Keratinocyte (primary cell): ENCODE measurements around the gene USP28. TPM values are rescaled to one million over a fixed set of nuclear protein-coding genes. Genes with fewer than 3 reads are reported as not detected.
"Not testable (repeated sequence)": the region's sequence is repeated elsewhere in the genome, so short reads cannot be mapped to it uniquely, and the experiment has no call there.

Experiments
- DNase-seq: peaks from one replicate; pipeline ENCODE4 v3.0.0-alpha.2; 2011; ENCODE audit warnings: low read depth, missing footprints, low spot score
- FAIRE-seq: peaks from 2 replicates; lab custom pipeline; 2011; peaks lifted over from hg19 to GRCh38; lab: Jason Lieb, UNC
- H2AFZ ChIP-seq: 2 replicates; pipeline ENCODE4 v1.6.0; 2012; ENCODE audit warnings: low read length, control low read depth, inconsistent platforms; ENCODE audit not compliant: control insufficient read depth
- H3K27ac ChIP-seq: 2 replicates; pipeline ENCODE4 v1.5.1; 2011; ENCODE audit warnings: low read length; ENCODE audit not compliant: control insufficient read depth, insufficient read depth
- H3K27me3 ChIP-seq: 3 replicates; pipeline ENCODE4 v1.6.0; 2011; ENCODE audit warnings: low read length; ENCODE audit not compliant: control insufficient read depth, insufficient read depth; ENCODE audit errors: extremely low read depth
- H3K36me3 ChIP-seq, 2 experiments: 2 replicates in 1 of 2; 3 replicates in 1 of 2; pipeline ENCODE4 v1.5.1; 2011; ENCODE audit warnings: low read length in 2 of 2, mild to moderate bottlenecking in 1 of 2; ENCODE audit not compliant: control insufficient read depth in 2 of 2, insufficient read depth in 2 of 2; ENCODE audit errors: extremely low read depth in 1 of 2
- H3K4me1 ChIP-seq: 3 replicates; pipeline ENCODE4 v1.5.1; 2011; ENCODE audit warnings: low read length; ENCODE audit not compliant: control insufficient read depth, insufficient read depth; ENCODE audit errors: extremely low read depth
- H3K4me2 ChIP-seq: 3 replicates; pipeline ENCODE4 v1.6.0; 2011; ENCODE audit warnings: low read depth, low read length; ENCODE audit not compliant: control insufficient read depth, insufficient read depth; ENCODE audit errors: extremely low read depth
- H3K4me3 ChIP-seq, 3 experiments: fragments of 200-600 bp in 1 of 3; sonication (generic) in 1 of 3; 2 replicates in 2 of 3; 3 replicates in 1 of 3; pipeline ENCODE4 v1.5.1; 2011 to 2016; ENCODE audit warnings: low read length in 3 of 3, mild to moderate bottlenecking in 3 of 3, control low read depth in 2 of 3, inconsistent platforms in 1 of 3, low read depth in 1 of 3, mixed read lengths in 1 of 3, mixed run types in 1 of 3, moderate library complexity in 1 of 3; ENCODE audit not compliant: control insufficient read depth in 2 of 3, insufficient read depth in 2 of 3; ENCODE audit errors: extremely low read depth in 1 of 3
- H3K79me2 ChIP-seq: 2 replicates; pipeline ENCODE4 v1.6.0; 2012; ENCODE audit warnings: low read length; ENCODE audit not compliant: control insufficient read depth, insufficient read depth
- H3K9ac ChIP-seq: 3 replicates; pipeline ENCODE4 v1.6.0; 2011; ENCODE audit warnings: low read length; ENCODE audit not compliant: control insufficient read depth, insufficient read depth; ENCODE audit errors: extremely low read depth
- H3K9me1 ChIP-seq: 3 replicates; pipeline ENCODE4 v1.6.0; 2011; ENCODE audit warnings: low read length; ENCODE audit not compliant: control insufficient read depth, insufficient read depth; ENCODE audit errors: extremely low read depth
- H3K9me3 ChIP-seq: 2 replicates; pipeline ENCODE4 v1.5.1; 2012; ENCODE audit warnings: low read depth, low read length; ENCODE audit not compliant: control insufficient read depth
- H4K20me1 ChIP-seq: 3 replicates; pipeline ENCODE4 v1.6.0; 2011; ENCODE audit warnings: low read length; ENCODE audit not compliant: control insufficient read depth, insufficient read depth; ENCODE audit errors: extremely low read depth
- CTCF ChIP-seq, 3 experiments: IDR thresholded peaks in 1 of 3; conservative IDR thresholded peaks in 1 of 3; optimal IDR thresholded peaks in 1 of 3; 2 replicates in 2 of 3; 3 replicates in 1 of 3; pipeline versions ENCODE3 to v1.5.1; 2011; ENCODE audit warnings: low read length in 3 of 3, mild to moderate bottlenecking in 3 of 3, moderate library complexity in 2 of 3, control low read depth in 1 of 3, inconsistent platforms in 1 of 3; ENCODE audit not compliant: insufficient read depth in 2 of 3; ENCODE audit errors: extremely low read depth in 1 of 3
- EZH2 ChIP-seq: IDR thresholded peaks from one replicate; pipeline ENCODE4 v1.6.1; 2012; ENCODE audit warnings: inconsistent platforms, mild to moderate bottlenecking, low read length, moderate library complexity
- dilution Hi-C: fragments of 300-500 bp; cut with MboI; formaldehyde crosslinking; loops from one replicate; pipeline ENCODE4 v1.7.0; 2020; ENCODE audit warnings: low sequenced_read_pairs; ENCODE audit not compliant: extremely low pct_ligation_motif_present
- polyA plus RNA-seq, 5 experiments: library from polyadenylated mRNA; depleted of rRNA in 3 of 5; stranded (reverse) in 3 of 5; stranded (forward) in 1 of 5; unstranded in 1 of 5; fragments of >200 nt; gene quantifications; 1 replicate in 1 of 5; 2 replicates in 3 of 5; 3 replicates in 1 of 5; pipeline versions ENCODE4 v1.2.1 to v1.2.3, GENCODE V29; 2011 to 2012; ENCODE audit warnings: missing spikeins in 2 of 5, low read depth in 1 of 5, low replicate concordance in 1 of 5

USP28 gene
- polyA plus RNA-seq, 1 donor (not counting 4 experiments of a cell fraction or from before 2014, with no cell fraction given): 37.4 TPM

- Histone ChIP-seq H3K27me3 (no peaks in the 10 kb centered on the region), H2AFZ (no peak overlapping the region), H3K9me3 (no peaks in the 10 kb centered on the region), H3K9ac (no peak overlapping the region), H3K27ac (no peak overlapping the region), H3K79me2 (no peaks in the 10 kb centered on the region), H3K4me2 (no peak overlapping the region), H3K4me1 (no peaks in the 10 kb centered on the region), H3K36me3 (no peaks in the 10 kb centered on the region), H4K20me1 (no peaks in the 10 kb centered on the region), H3K4me3 (no peak overlapping the region), H3K9me1 (no peaks in the 10 kb centered on the region)
- dilution Hi-C loops: no loop called here
- TF ChIP-seq CTCF (optimal IDR thresholded peaks at IDR 0.05 in 1 of 3, IDR thresholded peaks at IDR 0.05 in 1 of 3, conservative IDR thresholded peaks at IDR 0.05 in 1 of 3; ENCODE audit: extremely low read depth in 1 of 3, insufficient read depth in 2 of 3, low read length in 3 of 3) (no peak), EZH2 (no peak)
- no peak for DNase-seq
- no peak for FAIRE-seq
These were observed 6.5 kb upstream of the USP28 start for GRCh38 chr11:113881856-113882255.

- H3K4me3 ChIP-seq: no peak overlapping the region
- no peaks in the 10 kb centered on the region for H3K27me3 ChIP-seq
- H3K9ac ChIP-seq: no peak overlapping the region
- no peak overlapping the region for H2AFZ ChIP-seq
- no peak overlapping the region for H3K27ac ChIP-seq
- no peaks in the 10 kb centered on the region for H3K36me3 ChIP-seq
- no peaks in the 10 kb centered on the region for H3K9me1 ChIP-seq
- FAIRE-seq (no peak), DNase-seq (no peak)
- no peaks in the 10 kb centered on the region for H4K20me1 ChIP-seq
- no peaks in the 10 kb centered on the region for H3K79me2 ChIP-seq
- TF ChIP-seq EZH2: no peak
- TF ChIP-seq CTCF (optimal IDR thresholded peaks at IDR 0.05 in 1 of 3, IDR thresholded peaks at IDR 0.05 in 1 of 3, conservative IDR thresholded peaks at IDR 0.05 in 1 of 3; ENCODE audit: extremely low read depth in 1 of 3, insufficient read depth in 2 of 3, low read length in 3 of 3): no peak
- peaks cover 1% of the 10 kb centered on the region for H3K4me1 ChIP-seq
- H3K9me3 ChIP-seq: no peaks in the 10 kb centered on the region
- H3K4me2 ChIP-seq: no peak overlapping the region
- dilution Hi-C loops: no loop called here
These were observed 5.6 kb upstream of the USP28 start for GRCh38 chr11:113880971-113881370.

GRCh38 chr11:113879446-113879845 is 4.1 kb upstream of the USP28 start:
- H3K9me1 ChIP-seq, H3K27me3 ChIP-seq, H3K9ac ChIP-seq, dilution Hi-C loops, FAIRE-seq, H2AFZ ChIP-seq, H4K20me1 ChIP-seq, H3K27ac ChIP-seq, H3K9me3 ChIP-seq, H3K79me2 ChIP-seq, DNase-seq, H3K4me2 ChIP-seq, H3K4me1 ChIP-seq, H3K4me3 ChIP-seq, H3K36me3 ChIP-seq: not testable (repeated sequence)
